OCI-LY1 (cell line): Measurements from ENCODE around the gene FBXL19.
"Not testable (repeated sequence)": the region's sequence is repeated elsewhere in the genome, so short reads cannot be mapped to it uniquely, and the experiment has no call there.

ENCODE experiments used
- H2AFZ ChIP-seq: fragments of 200-600 bp; sonication (generic), shearing (Covaris generic); 2 replicates; pipeline ENCODE4 v1.6.0; 2014; ENCODE audit warnings: antibody characterized with exemption, mild to moderate bottlenecking, low read length
- H3F3A ChIP-seq: fragments of 200-600 bp; sonication (generic), shearing (Covaris generic); 2 replicates; pipeline ENCODE4 v1.6.0; 2014; ENCODE audit warnings: mild to moderate bottlenecking, antibody characterized with exemption, low read length, moderate library complexity; ENCODE audit not compliant: insufficient read depth
- H3K27ac ChIP-seq: fragments of 200-600 bp; sonication (generic); 2 replicates; pipeline ENCODE4 v1.5.1; 2014; ENCODE audit warnings: low read length, mixed run types, mild to moderate bottlenecking, low read depth; ENCODE audit not compliant: poor library complexity, severe bottlenecking
- H3K27me3 ChIP-seq: fragments of 200-600 bp; sonication (generic); 2 replicates; pipeline ENCODE4 v1.6.0; 2014; ENCODE audit warnings: antibody characterized with exemption, mild to moderate bottlenecking, low read length, moderate library complexity; ENCODE audit not compliant: insufficient read depth
- H3K36me3 ChIP-seq: fragments of 200-600 bp; sonication (generic); 2 replicates; pipeline ENCODE4 v1.6.1; 2014; ENCODE audit warnings: mild to moderate bottlenecking, antibody characterized with exemption, low read length, moderate library complexity, mixed read lengths; ENCODE audit not compliant: insufficient read depth
- H3K4me1 ChIP-seq: fragments of 200-600 bp; sonication (generic); 2 replicates; pipeline ENCODE4 v1.5.1; 2014; ENCODE audit warnings: mild to moderate bottlenecking, low read length, moderate library complexity; ENCODE audit not compliant: insufficient read depth, severe bottlenecking
- H3K4me2 ChIP-seq: fragments of 200-600 bp; sonication (generic), shearing (Covaris generic); 2 replicates; pipeline ENCODE4 v1.6.1; 2014; ENCODE audit warnings: low read length
- H3K4me3 ChIP-seq: fragments of 200-600 bp; sonication (generic); 2 replicates; pipeline ENCODE4 v1.5.1; 2014; ENCODE audit warnings: low read length, low read depth, mild to moderate bottlenecking, mixed read lengths; ENCODE audit not compliant: poor library complexity, severe bottlenecking
- H3K79me2 ChIP-seq: fragments of 200-600 bp; shearing (Covaris generic); 2 replicates; pipeline ENCODE4 v1.6.1; 2016; ENCODE audit warnings: mixed run types, low read length, mixed read lengths; ENCODE audit not compliant: insufficient read depth
- H3K9ac ChIP-seq: fragments of 200-600 bp; sonication (generic), shearing (Covaris generic); 2 replicates; pipeline ENCODE4 v1.6.1; 2014; ENCODE audit warnings: mild to moderate bottlenecking, low read length, mixed read lengths
- H3K9me2 ChIP-seq: fragments of 200-600 bp; sonication (generic), shearing (Covaris generic); 2 replicates; pipeline ENCODE4 v1.6.1; 2014; ENCODE audit warnings: low read depth, mild to moderate bottlenecking, low read length, mixed read lengths
- H3K9me3 ChIP-seq: fragments of 200-600 bp; shearing (Covaris generic); 2 replicates; pipeline ENCODE4 v1.6.1; 2014; ENCODE audit warnings: low read length, mixed read lengths
- H4K20me1 ChIP-seq: fragments of 200-600 bp; sonication (generic), shearing (Covaris generic); 2 replicates; pipeline ENCODE4 v1.6.0; 2016; ENCODE audit warnings: mild to moderate bottlenecking, low read length; ENCODE audit not compliant: insufficient read depth
- CTCF ChIP-seq: fragments of 200-600 bp; sonication (generic), shearing (Covaris generic); IDR thresholded peaks from 2 replicates; pipeline ENCODE4 v1.5.1; 2017; ENCODE audit warnings: mild to moderate bottlenecking, antibody characterized with exemption, low read length, moderate library complexity, mixed read lengths
- EZH2 ChIP-seq: fragments of 200-600 bp; sonication (generic), shearing (Covaris generic); IDR thresholded peaks from 2 replicates; pipeline ENCODE4 v1.8.0; 2017; ENCODE audit warnings: borderline replicate concordance, mixed run types, mild to moderate bottlenecking, antibody characterized with exemption, low read length, moderate library complexity, mixed read lengths

The FBXL19 gene

GRCh38 chr16:30931068-30931650 is 7.8 kb downstream of the FBXL19 start:
- no peaks in the 10 kb centered on the region for H3K79me2 ChIP-seq
- H3K27ac ChIP-seq, result no peak overlapping the region
- no peaks in the 10 kb centered on the region for H3F3A ChIP-seq

GRCh38 chr16:30934827-30935557 is 11.6 kb downstream of the FBXL19 start:
- Histone ChIP-seq H3K27me3 (no peaks in the 10 kb centered on the region), H3K36me3 (peaks cover 30% of the 10 kb centered on the region; the same call in 1 of the 2 replicates), H2AFZ (no peak overlapping the region), H3K9me3 (no peaks in the 10 kb centered on the region), H3F3A (no peaks in the 10 kb centered on the region), H3K4me1 (peaks cover 13% of the 10 kb centered on the region), H3K9me2 (no peaks in the 10 kb centered on the region), H4K20me1 (no peaks in the 10 kb centered on the region), H3K79me2 (no peaks in the 10 kb centered on the region), H3K27ac (no peak overlapping the region), H3K4me3 (no peak overlapping the region), H3K4me2 (no peak overlapping the region), H3K9ac (no peak overlapping the region)
- TF ChIP-seq EZH2 (no peak), CTCF (peak; percentile 69)

More at GRCh38 chr16:30931068-30931650, 7.8 kb downstream of the FBXL19 start:
- H3K4me1 ChIP-seq, result peaks cover 9% of the 10 kb centered on the region
- H4K20me1 ChIP-seq, result no peaks in the 10 kb centered on the region
- no peaks in the 10 kb centered on the region for H3K9me3 ChIP-seq
- no peak overlapping the region for H3K9ac ChIP-seq
- no peak overlapping the region for H2AFZ ChIP-seq
- TF ChIP-seq CTCF, result no peak
- TF ChIP-seq EZH2, result no peak
- no peak overlapping the region for H3K4me3 ChIP-seq
- no peaks in the 10 kb centered on the region for H3K9me2 ChIP-seq
- H3K27me3 ChIP-seq, result no peaks in the 10 kb centered on the region
- peaks cover 28% of the 10 kb centered on the region; the same call in 1 of the 2 replicates for H3K36me3 ChIP-seq
- no peak overlapping the region for H3K4me2 ChIP-seq

GRCh38 chr16:30937692-30938091 is 14.3 kb downstream of the FBXL19 start:
- TF ChIP-seq CTCF (no peak), EZH2 (no peak)
- no peak overlapping the region for H3K4me2 ChIP-seq
- H3K4me3 ChIP-seq, result no peak overlapping the region
- no peak overlapping the region for H3K9ac ChIP-seq
- H3K79me2 ChIP-seq, result no peaks in the 10 kb centered on the region
- no peak overlapping the region for H2AFZ ChIP-seq
- no peaks in the 10 kb centered on the region for H3K9me2 ChIP-seq
- no peaks in the 10 kb centered on the region for H3K9me3 ChIP-seq
- H3K27me3 ChIP-seq, result no peaks in the 10 kb centered on the region
- peaks cover 23% of the 10 kb centered on the region for H3K4me1 ChIP-seq
- H4K20me1 ChIP-seq, result no peaks in the 10 kb centered on the region
- H3K27ac ChIP-seq, result peak overlapping the region; percentile 33
- H3F3A ChIP-seq, result no peaks in the 10 kb centered on the region
- peaks cover 14% of the 10 kb centered on the region; the same call in 1 of the 2 replicates for H3K36me3 ChIP-seq

- not testable (repeated sequence) for H4K20me1 ChIP-seq, H3K79me2 ChIP-seq, H3K27me3 ChIP-seq, H3K27ac ChIP-seq, H2AFZ ChIP-seq, H3K9ac ChIP-seq, H3F3A ChIP-seq, H3K4me3 ChIP-seq, H3K9me3 ChIP-seq, H3K9me2 ChIP-seq, H3K4me2 ChIP-seq
- Histone ChIP-seq H3K36me3 (peaks cover 26% of the 10 kb centered on the region; the same call in 1 of the 2 replicates), H3K4me1 (peaks cover 23% of the 10 kb centered on the region)
Observed at GRCh38 chr16:30939571-30939970, 16.2 kb downstream of the FBXL19 start.
